Glutamatergic neuron (in vitro differentiated cells): ENCODE data around the gene LAMB1. TPM values are rescaled to one million over a fixed set of nuclear protein-coding genes. Genes with fewer than 3 reads are reported as not detected.
A peak's percentile ranks its signal among the peaks of the same experiment; 100 is the strongest.

ENCODE experiments used
- DNase-seq: peaks from one replicate; pipeline ENCODE4 v3.0.0; 2022
- H3K27ac Mint-ChIP-seq: one replicate; pipeline ENCODE4 v1.8.0; 2020; ENCODE audit warnings: mild to moderate bottlenecking, mixed read lengths, inconsistent platforms; ENCODE audit not compliant: unreplicated experiment
- H3K27me3 Mint-ChIP-seq: one replicate; pipeline ENCODE4 v1.8.0; 2020; ENCODE audit warnings: mild to moderate bottlenecking, moderate library complexity, mixed read lengths, inconsistent platforms; ENCODE audit not compliant: unreplicated experiment
- H3K36me3 Mint-ChIP-seq: one replicate; pipeline ENCODE4 v1.8.0; 2020; ENCODE audit warnings: mild to moderate bottlenecking, mixed read lengths, inconsistent platforms; ENCODE audit not compliant: unreplicated experiment
- H3K4me1 Mint-ChIP-seq: one replicate; pipeline ENCODE4 v1.8.0; 2020; ENCODE audit warnings: mild to moderate bottlenecking, low read depth, mixed read lengths, inconsistent platforms; ENCODE audit not compliant: unreplicated experiment
- H3K4me3 Mint-ChIP-seq: one replicate; pipeline ENCODE4 v1.8.0; 2020; ENCODE audit warnings: mild to moderate bottlenecking, mixed read lengths, inconsistent platforms; ENCODE audit not compliant: unreplicated experiment
- H3K9me3 Mint-ChIP-seq: one replicate; pipeline ENCODE4 v1.8.0; 2020; ENCODE audit warnings: mild to moderate bottlenecking, moderate library complexity, mixed read lengths, inconsistent platforms; ENCODE audit not compliant: unreplicated experiment
- total RNA-seq: library from RNA; stranded (reverse); fragmentation: NEBNext Ultra II Directional; extraction: Animal tissue kit (Norgen Biotek cat#: 25700); gene quantifications from one replicate; pipeline ENCODE4 v1.2.1, GENCODE V29; 2021; ENCODE audit not compliant: unreplicated experiment
- TF ChIP-seq, protein P1 (sequence below): fragments of 200-600 bp; sonication (generic); IDR thresholded peaks from one replicate; pipeline ENCODE4 v1.5.0; 2021; ENCODE audit not compliant: partially characterized antibody, unreplicated experiment

The LAMB1 gene
- total RNA-seq, 1 donor from 2014 or later = 326 TPM

DNA sequence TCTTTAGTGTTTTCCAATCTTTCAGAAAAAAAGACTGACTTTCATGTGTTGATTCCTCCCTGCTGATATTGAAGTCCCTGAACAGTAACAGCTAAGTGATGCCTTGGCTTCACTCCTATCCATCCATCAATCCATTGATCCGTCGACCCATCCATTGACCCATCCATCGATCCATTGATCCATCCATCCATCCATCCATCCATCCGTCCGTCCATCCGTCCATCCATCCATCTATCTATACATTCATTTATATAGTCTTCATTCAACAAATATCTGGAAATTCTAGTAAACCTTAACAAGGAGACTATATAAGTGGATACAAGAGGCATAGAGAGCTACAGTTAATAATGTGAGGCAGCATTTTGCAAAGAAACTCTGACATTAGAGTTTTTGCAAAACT is 21.6 kb upstream of the LAMB1 start:
- Mint-ChIP-seq H3K4me1 (no peaks in the 10 kb centered on the region), H3K4me3 (no peak overlapping the region), H3K27ac (no peak overlapping the region), H3K36me3 (peaks cover 3% of the 10 kb centered on the region), H3K9me3 (peaks cover 7% of the 10 kb centered on the region), H3K27me3 (peaks cover 1% of the 10 kb centered on the region)
- TF ChIP-seq, protein P1, sequence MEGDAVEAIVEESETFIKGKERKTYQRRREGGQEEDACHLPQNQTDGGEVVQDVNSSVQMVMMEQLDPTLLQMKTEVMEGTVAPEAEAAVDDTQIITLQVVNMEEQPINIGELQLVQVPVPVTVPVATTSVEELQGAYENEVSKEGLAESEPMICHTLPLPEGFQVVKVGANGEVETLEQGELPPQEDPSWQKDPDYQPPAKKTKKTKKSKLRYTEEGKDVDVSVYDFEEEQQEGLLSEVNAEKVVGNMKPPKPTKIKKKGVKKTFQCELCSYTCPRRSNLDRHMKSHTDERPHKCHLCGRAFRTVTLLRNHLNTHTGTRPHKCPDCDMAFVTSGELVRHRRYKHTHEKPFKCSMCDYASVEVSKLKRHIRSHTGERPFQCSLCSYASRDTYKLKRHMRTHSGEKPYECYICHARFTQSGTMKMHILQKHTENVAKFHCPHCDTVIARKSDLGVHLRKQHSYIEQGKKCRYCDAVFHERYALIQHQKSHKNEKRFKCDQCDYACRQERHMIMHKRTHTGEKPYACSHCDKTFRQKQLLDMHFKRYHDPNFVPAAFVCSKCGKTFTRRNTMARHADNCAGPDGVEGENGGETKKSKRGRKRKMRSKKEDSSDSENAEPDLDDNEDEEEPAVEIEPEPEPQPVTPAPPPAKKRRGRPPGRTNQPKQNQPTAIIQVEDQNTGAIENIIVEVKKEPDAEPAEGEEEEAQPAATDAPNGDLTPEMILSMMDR = no peak
- no peak for DNase-seq

DNA sequence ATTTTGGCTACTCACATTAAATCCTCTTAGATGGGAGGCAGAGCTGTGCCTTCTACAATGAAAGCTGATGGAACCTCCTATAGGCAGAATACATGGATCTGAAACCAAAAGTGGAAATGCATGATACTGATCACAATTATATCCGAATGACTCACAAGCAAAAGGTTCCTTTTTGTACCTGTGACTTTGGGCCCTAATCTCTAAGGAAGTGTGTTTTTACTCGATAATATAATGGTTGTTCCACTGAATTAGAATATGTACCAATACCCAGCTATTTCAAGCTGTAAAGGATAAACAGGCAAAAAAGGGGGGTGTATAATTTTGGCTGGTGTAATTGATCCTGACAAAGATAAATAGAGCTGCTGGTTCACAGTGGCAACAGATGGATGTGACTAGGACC is 17.6 kb upstream of the LAMB1 start:
- H3K4me1 Mint-ChIP-seq = no peaks in the 10 kb centered on the region
- peaks cover 1% of the 10 kb centered on the region for H3K27me3 Mint-ChIP-seq
- H3K9me3 Mint-ChIP-seq = peaks cover 7% of the 10 kb centered on the region
- no peak overlapping the region for H3K27ac Mint-ChIP-seq
- no peak for DNase-seq
- H3K4me3 Mint-ChIP-seq = no peak overlapping the region
- TF ChIP-seq, protein P1 = no peak
- H3K36me3 Mint-ChIP-seq = no peaks in the 10 kb centered on the region

DNA sequence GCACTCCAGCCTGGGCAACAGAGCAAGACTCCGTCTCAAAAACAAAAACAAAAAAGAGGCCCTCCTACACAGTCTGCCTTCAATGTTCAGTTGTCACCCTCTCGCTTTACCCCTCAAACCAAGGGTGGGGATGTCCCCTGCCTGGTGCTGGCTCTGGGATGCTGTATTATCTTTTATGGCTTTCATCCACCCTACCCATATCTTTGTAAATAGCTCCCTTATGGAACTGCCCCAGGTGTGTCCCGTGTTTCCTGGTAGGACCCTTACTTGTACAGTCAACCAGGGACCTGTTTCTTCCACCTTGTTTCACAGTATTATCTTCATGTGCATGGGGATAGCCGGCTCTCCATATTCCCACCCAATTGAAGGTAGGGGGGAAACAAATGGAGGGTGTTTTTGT is 15.7 kb upstream of the LAMB1 start:
- no peaks in the 10 kb centered on the region for H3K4me1 Mint-ChIP-seq
- H3K27me3 Mint-ChIP-seq = no peaks in the 10 kb centered on the region
- H3K4me3 Mint-ChIP-seq = no peak overlapping the region
- DNase-seq = no peak
- H3K36me3 Mint-ChIP-seq = no peaks in the 10 kb centered on the region
- no peak overlapping the region for H3K27ac Mint-ChIP-seq
- H3K9me3 Mint-ChIP-seq = peaks cover 7% of the 10 kb centered on the region
- TF ChIP-seq, protein P1 = no peak

DNA sequence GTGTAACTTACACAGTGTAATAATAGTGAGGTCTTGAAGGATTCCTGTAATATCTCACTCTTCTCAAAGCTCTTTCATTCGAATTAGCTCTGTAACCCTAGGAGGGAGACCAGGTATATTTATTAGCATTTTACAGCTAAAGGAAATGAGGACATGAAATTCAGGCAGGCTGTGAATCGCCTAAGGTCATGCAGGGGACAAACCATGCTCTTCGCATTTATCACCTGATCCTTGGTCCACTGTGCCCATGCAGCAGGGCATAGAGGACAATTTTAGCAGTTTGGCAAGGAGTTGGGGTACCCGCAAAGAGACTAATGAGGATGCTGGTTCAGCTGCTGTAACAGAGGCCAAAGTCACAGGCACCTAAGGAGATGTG is 14.8 kb upstream of the LAMB1 start:
- Mint-ChIP-seq H3K27me3 (no peaks in the 10 kb centered on the region), H3K27ac (no peak overlapping the region), H3K36me3 (no peaks in the 10 kb centered on the region), H3K4me1 (peaks cover 1% of the 10 kb centered on the region), H3K9me3 (peaks cover 7% of the 10 kb centered on the region), H3K4me3 (no peak overlapping the region)
- TF ChIP-seq, protein P1 = no peak
- no peak for DNase-seq

DNA sequence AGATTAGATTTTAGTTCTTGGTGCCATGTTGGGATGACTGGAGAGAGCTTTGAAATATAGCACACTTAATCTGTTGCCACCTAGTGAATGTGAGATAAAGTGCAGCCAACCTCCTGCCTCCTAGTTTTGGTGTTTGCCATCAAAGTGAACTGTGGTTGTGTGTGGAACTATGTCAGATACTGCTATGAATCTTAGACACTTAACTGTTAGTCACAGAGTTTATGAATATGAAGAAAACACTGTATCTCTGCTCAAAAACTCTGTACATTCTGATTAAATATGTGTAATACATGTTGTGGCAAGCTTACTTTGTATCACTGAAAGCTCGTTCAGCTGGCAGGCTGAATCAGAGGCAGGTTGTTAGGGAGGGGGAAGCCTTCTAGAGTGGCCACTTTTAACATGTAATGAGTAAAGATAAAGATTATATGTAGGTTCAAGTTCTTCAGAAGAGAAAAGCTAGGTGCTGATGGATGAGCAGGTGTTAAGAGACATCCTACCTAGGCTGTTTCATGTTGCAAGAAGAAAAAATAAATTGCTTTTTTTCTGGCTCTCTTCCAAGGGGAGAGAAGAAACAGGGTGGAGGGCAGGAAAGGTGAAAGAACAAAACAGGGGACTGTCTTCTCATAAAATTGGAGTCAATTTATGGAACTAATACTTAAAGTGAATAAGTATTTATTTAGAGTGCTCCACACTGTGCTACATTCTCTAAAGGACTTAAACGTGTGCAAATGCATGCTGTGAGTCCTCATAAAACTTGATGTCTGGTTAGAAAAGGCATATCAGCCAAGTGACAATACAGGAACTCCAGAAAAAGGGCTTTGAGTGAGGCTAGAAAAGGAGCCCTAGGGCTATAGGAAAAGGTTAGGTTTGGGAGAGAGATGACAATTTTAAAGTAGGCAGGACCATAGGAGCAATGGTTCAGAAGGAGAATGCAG is 14.1 kb upstream of the LAMB1 start:
- Mint-ChIP-seq H3K27ac (no peak overlapping the region), H3K9me3 (peaks cover 7% of the 10 kb centered on the region), H3K36me3 (no peaks in the 10 kb centered on the region), H3K27me3 (no peaks in the 10 kb centered on the region), H3K4me1 (peaks cover 3% of the 10 kb centered on the region), H3K4me3 (no peak overlapping the region)
- DNase-seq = no peak
- TF ChIP-seq, protein P1 = peak; percentile 28
